ENCODE data around the gene ASB4.

DNA sequence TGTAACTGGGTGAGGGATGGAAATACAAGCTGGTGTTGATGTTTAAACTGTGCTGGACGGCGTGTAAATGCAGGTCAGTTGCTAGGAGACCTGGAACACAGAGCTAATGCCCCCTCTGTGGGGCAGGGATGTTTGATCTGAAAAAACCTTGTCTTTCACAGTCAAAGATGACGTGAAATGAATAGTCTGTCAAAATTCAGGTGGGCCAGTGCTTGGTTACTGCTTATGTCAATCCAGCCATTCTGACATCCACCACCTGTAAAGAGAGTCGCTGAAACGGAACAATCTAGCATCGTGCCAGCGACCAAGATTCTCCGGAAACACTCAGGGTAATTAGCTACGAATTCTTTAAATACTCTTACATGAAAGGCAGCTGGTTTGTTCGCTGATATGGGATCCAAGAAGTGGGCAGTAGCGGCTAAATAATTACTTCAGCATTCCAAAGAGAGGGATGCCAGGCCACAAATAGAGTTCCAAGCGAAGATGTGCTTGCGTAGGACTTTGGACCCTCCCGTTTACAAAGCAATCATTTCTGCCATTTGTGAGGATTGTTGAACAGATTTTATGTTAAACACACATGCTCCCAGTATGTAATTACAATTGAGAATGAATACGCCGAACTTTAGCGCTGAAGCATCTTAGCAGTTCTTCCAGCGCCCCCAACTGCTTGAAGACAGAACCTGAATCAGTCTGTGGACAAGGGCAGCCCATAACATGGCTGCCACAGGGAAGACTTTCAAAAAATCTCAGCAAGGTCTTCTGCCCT lies 7.3 kb upstream of the ASB4 start:
- TF ChIP-seq, protein P1, sequence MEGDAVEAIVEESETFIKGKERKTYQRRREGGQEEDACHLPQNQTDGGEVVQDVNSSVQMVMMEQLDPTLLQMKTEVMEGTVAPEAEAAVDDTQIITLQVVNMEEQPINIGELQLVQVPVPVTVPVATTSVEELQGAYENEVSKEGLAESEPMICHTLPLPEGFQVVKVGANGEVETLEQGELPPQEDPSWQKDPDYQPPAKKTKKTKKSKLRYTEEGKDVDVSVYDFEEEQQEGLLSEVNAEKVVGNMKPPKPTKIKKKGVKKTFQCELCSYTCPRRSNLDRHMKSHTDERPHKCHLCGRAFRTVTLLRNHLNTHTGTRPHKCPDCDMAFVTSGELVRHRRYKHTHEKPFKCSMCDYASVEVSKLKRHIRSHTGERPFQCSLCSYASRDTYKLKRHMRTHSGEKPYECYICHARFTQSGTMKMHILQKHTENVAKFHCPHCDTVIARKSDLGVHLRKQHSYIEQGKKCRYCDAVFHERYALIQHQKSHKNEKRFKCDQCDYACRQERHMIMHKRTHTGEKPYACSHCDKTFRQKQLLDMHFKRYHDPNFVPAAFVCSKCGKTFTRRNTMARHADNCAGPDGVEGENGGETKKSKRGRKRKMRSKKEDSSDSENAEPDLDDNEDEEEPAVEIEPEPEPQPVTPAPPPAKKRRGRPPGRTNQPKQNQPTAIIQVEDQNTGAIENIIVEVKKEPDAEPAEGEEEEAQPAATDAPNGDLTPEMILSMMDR (IDR thresholded peaks at IDR 0.05; ENCODE audit: low read depth, low read length): no peak
- TF ChIP-seq EZH2phosphoT487 (IDR thresholded peaks at IDR 0.05; ENCODE audit: low read depth): no peak

Data from OCI-LY3 (cell line).